ENCODE data around the gene ELP5.

The ELP5 gene

GRCh38 chr17:7226721-7227710 lies 25.0 kb upstream of the ELP5 start:
- Histone ChIP-seq H3K9ac (ENCODE audit: low read length) (no peak overlapping the region), H3K36me3 (ENCODE audit: control insufficient read depth, insufficient read depth, low read length) (peaks cover 89% of the 10 kb centered on the region), H3K27me3 (ENCODE audit: control insufficient read depth, insufficient read depth, low read length) (no peaks in the 10 kb centered on the region), H3K4me3 (ENCODE audit: low read depth, low read length) (no peak overlapping the region), H3K9me3 (ENCODE audit: control insufficient read depth, insufficient read depth, low read depth, low read length) (no peaks in the 10 kb centered on the region), H3K27ac (ENCODE audit: low read depth, low read length) (no peak overlapping the region), H3K4me1 (ENCODE audit: control insufficient read depth, insufficient read depth, low read length) (no peaks in the 10 kb centered on the region; the same call in 1 of the 2 replicates)

GRCh38 chr17:7228920-7229319 lies 23.1 kb upstream of the ELP5 start:
- H3K27me3 ChIP-seq (ENCODE audit: control insufficient read depth, insufficient read depth, low read length), result no peaks in the 10 kb centered on the region
- H3K4me1 ChIP-seq (ENCODE audit: control insufficient read depth, insufficient read depth, low read length), result peaks cover 7% of the 10 kb centered on the region; the same call in 1 of the 2 replicates
- H3K4me3 ChIP-seq (ENCODE audit: low read depth, low read length), result no peak overlapping the region
- H3K27ac ChIP-seq (ENCODE audit: low read depth, low read length), result no peak overlapping the region
- H3K36me3 ChIP-seq (ENCODE audit: control insufficient read depth, insufficient read depth, low read length), result peaks cover 70% of the 10 kb centered on the region
- no peaks in the 10 kb centered on the region for H3K9me3 ChIP-seq (ENCODE audit: control insufficient read depth, insufficient read depth, low read depth, low read length)
- H3K9ac ChIP-seq (ENCODE audit: low read length), result no peak overlapping the region

GRCh38 chr17:7229504-7229903 lies 22.5 kb upstream of the ELP5 start:
- H3K27me3 ChIP-seq (ENCODE audit: control insufficient read depth, insufficient read depth, low read length), result no peaks in the 10 kb centered on the region
- H3K4me1 ChIP-seq (ENCODE audit: control insufficient read depth, insufficient read depth, low read length), result peaks cover 7% of the 10 kb centered on the region; the same call in 1 of the 2 replicates
- H3K9me3 ChIP-seq (ENCODE audit: control insufficient read depth, insufficient read depth, low read depth, low read length), result no peaks in the 10 kb centered on the region
- no peak overlapping the region for H3K9ac ChIP-seq (ENCODE audit: low read length)
- no peak overlapping the region for H3K27ac ChIP-seq (ENCODE audit: low read depth, low read length)
- peaks cover 64% of the 10 kb centered on the region for H3K36me3 ChIP-seq (ENCODE audit: control insufficient read depth, insufficient read depth, low read length)
- H3K4me3 ChIP-seq (ENCODE audit: low read depth, low read length), result no peak overlapping the region

GRCh38 chr17:7232114-7232513 lies 19.9 kb upstream of the ELP5 start:
- Histone ChIP-seq H3K4me3 (ENCODE audit: low read depth, low read length) (peak overlapping the region; percentile 40), H3K27ac (ENCODE audit: low read depth, low read length) (no peak overlapping the region), H3K27me3 (ENCODE audit: control insufficient read depth, insufficient read depth, low read length) (no peaks in the 10 kb centered on the region), H3K9ac (ENCODE audit: low read length) (no peak overlapping the region), H3K36me3 (ENCODE audit: control insufficient read depth, insufficient read depth, low read length) (peaks cover 63% of the 10 kb centered on the region), H3K9me3 (ENCODE audit: control insufficient read depth, insufficient read depth, low read depth, low read length) (no peaks in the 10 kb centered on the region), H3K4me1 (ENCODE audit: control insufficient read depth, insufficient read depth, low read length) (peaks cover 8% of the 10 kb centered on the region; the same call in 1 of the 2 replicates)

- Histone ChIP-seq H3K36me3 (ENCODE audit: control insufficient read depth, insufficient read depth, low read length) (peaks cover 51% of the 10 kb centered on the region), H3K27ac (ENCODE audit: low read depth, low read length) (peak overlapping the region; percentile 84)
These were observed 18.3 kb upstream of the ELP5 start for GRCh38 chr17:7233701-7234082.

GRCh38 chr17:7234083-7234951 lies 17.7 kb upstream of the ELP5 start, which contains the start of gene DVL2:
DVL2 (minus strand) TSS chr17:7234517; CDS start chr17:7234262, 255 bp downstream.
- H3K9me3 ChIP-seq (ENCODE audit: control insufficient read depth, insufficient read depth, low read depth, low read length), result no peaks in the 10 kb centered on the region
- H3K4me1 ChIP-seq (ENCODE audit: control insufficient read depth, insufficient read depth, low read length), result peaks cover 13% of the 10 kb centered on the region; the same call in 1 of the 2 replicates
- H3K27me3 ChIP-seq (ENCODE audit: control insufficient read depth, insufficient read depth, low read length), result no peaks in the 10 kb centered on the region
- peak within 1 kb of the TSS; percentile 84 for H3K27ac ChIP-seq (ENCODE audit: low read depth, low read length)
- H3K4me3 ChIP-seq (ENCODE audit: low read depth, low read length), result peak within 1 kb of the TSS; percentile 83
- peaks cover 44% of the 10 kb centered on the region for H3K36me3 ChIP-seq (ENCODE audit: control insufficient read depth, insufficient read depth, low read length)
- peak within 1 kb of the TSS; percentile 93 for H3K9ac ChIP-seq (ENCODE audit: low read length)

More at GRCh38 chr17:7233701-7234082, 18.3 kb upstream of the ELP5 start:
- no peaks in the 10 kb centered on the region for H3K27me3 ChIP-seq (ENCODE audit: control insufficient read depth, insufficient read depth, low read length)
- peak overlapping the region; percentile 83 for H3K4me3 ChIP-seq (ENCODE audit: low read depth, low read length)
- no peaks in the 10 kb centered on the region for H3K9me3 ChIP-seq (ENCODE audit: control insufficient read depth, insufficient read depth, low read depth, low read length)
- peaks cover 13% of the 10 kb centered on the region; the same call in 1 of the 2 replicates for H3K4me1 ChIP-seq (ENCODE audit: control insufficient read depth, insufficient read depth, low read length)
- H3K9ac ChIP-seq (ENCODE audit: low read length), result peak overlapping the region; percentile 93

- Histone ChIP-seq H3K36me3 (ENCODE audit: control insufficient read depth, insufficient read depth, low read length) (peaks cover 38% of the 10 kb centered on the region), H3K9me3 (ENCODE audit: control insufficient read depth, insufficient read depth, low read depth, low read length) (no peaks in the 10 kb centered on the region), H3K4me1 (ENCODE audit: control insufficient read depth, insufficient read depth, low read length) (peaks cover 17% of the 10 kb centered on the region; the same call in 1 of the 2 replicates), H3K4me3 (ENCODE audit: low read depth, low read length) (no peak overlapping the region), H3K27ac (ENCODE audit: low read depth, low read length) (no peak overlapping the region), H3K27me3 (ENCODE audit: control insufficient read depth, insufficient read depth, low read length) (no peaks in the 10 kb centered on the region), H3K9ac (ENCODE audit: low read length) (peak overlapping the region; percentile 7)
These were observed 16.0 kb upstream of the ELP5 start for GRCh38 chr17:7235693-7236665.

- peaks cover 17% of the 10 kb centered on the region; the same call in 1 of the 2 replicates for H3K4me1 ChIP-seq (ENCODE audit: control insufficient read depth, insufficient read depth, low read length)
- H3K9me3 ChIP-seq (ENCODE audit: control insufficient read depth, insufficient read depth, low read depth, low read length), result no peaks in the 10 kb centered on the region
- no peaks in the 10 kb centered on the region for H3K27me3 ChIP-seq (ENCODE audit: control insufficient read depth, insufficient read depth, low read length)
- H3K4me3 ChIP-seq (ENCODE audit: low read depth, low read length), result peak overlapping the region; percentile 95; the same call in 1 of the 2 replicates
- peaks cover 38% of the 10 kb centered on the region for H3K36me3 ChIP-seq (ENCODE audit: control insufficient read depth, insufficient read depth, low read length)
- H3K27ac ChIP-seq (ENCODE audit: low read depth, low read length), result no peak overlapping the region
- H3K9ac ChIP-seq (ENCODE audit: low read length), result no peak overlapping the region
These were observed 15.2 kb upstream of the ELP5 start for GRCh38 chr17:7236808-7237207.

GRCh38 chr17:7237266-7237760 lies 14.7 kb upstream of the ELP5 start:
- Histone ChIP-seq H3K4me1 (ENCODE audit: control insufficient read depth, insufficient read depth, low read length) (peaks cover 16% of the 10 kb centered on the region; the same call in 1 of the 2 replicates), H3K36me3 (ENCODE audit: control insufficient read depth, insufficient read depth, low read length) (peaks cover 38% of the 10 kb centered on the region), H3K27me3 (ENCODE audit: control insufficient read depth, insufficient read depth, low read length) (no peaks in the 10 kb centered on the region), H3K9me3 (ENCODE audit: control insufficient read depth, insufficient read depth, low read depth, low read length) (no peaks in the 10 kb centered on the region), H3K27ac (ENCODE audit: low read depth, low read length) (no peak overlapping the region; the same call in 1 of the 2 replicates), H3K4me3 (ENCODE audit: low read depth, low read length) (peak overlapping the region; percentile 95), H3K9ac (ENCODE audit: low read length) (peak overlapping the region; percentile 60)
